K562 (cell line): ENCODE data around the gene CYP51A1. TPM values are rescaled to one million over a fixed set of nuclear protein-coding genes. Genes with fewer than 3 reads are reported as not detected.

Experiments used
- ATAC-seq: fragments of 200-7000 bp; cut with Tn5 transposase; 3 replicates; pipeline ENCODE4 v1.9.1; 2020; ENCODE audit warnings: moderate library complexity
- BruUV-seq: library from RNA; stranded (reverse); fragments of 400-500 nt; replicated peaks from 2 replicates; lab custom pipeline; 2021; lab: Mats Ljungman, UMichigan
- CTCF ChIA-PET: fragments of 300-600 bp; formaldehyde crosslinking; extraction: SDS; loops from one replicate; lab custom pipeline; 2021; ENCODE audit warnings: low intra/inter-chr PET ratio; lab: Yijun Ruan, JAX
- POLR2A ChIA-PET: fragments of 300-600, 350-650 bp; sonication (Branson Sonifier 250); formaldehyde crosslinking; extraction: SDS; loops from one replicate; lab custom pipeline; 2021; ENCODE audit warnings: antibody characterized with exemption, inconsistent platforms; lab: Yijun Ruan, JAX
- DNase-seq, 4 experiments: peaks; one replicate each; pipeline versions ENCODE4 v3.0.0 to v3.0.0-alpha.2; 2011 to 2018; ENCODE audit warnings: low spot score in 3 of 4, mixed read lengths in 3 of 4; ENCODE audit errors: extremely low read depth in 1 of 4
- FAIRE-seq: peaks from 2 replicates; lab custom pipeline; 2011; peaks lifted over from hg19 to GRCh38; lab: Jason Lieb, UNC
- H2AFZ ChIP-seq: 2 replicates; pipeline ENCODE4 v1.6.0; 2011; ENCODE audit warnings: low read depth, low read length, control low read depth, inconsistent platforms
- H3K27ac ChIP-seq: fragments of 200-600 bp; 3 replicates; pipeline ENCODE4 v1.8.0; 2011; ENCODE audit warnings: low read depth, mild to moderate bottlenecking, control low read depth, inconsistent platforms, low read length, moderate library complexity, mixed read lengths; ENCODE audit errors: extremely low read depth
- H3K27me3 ChIP-seq, 2 experiments: fragments of 300-600 bp in 1 of 2; 2 replicates in 1 of 2; 3 replicates in 1 of 2; pipeline versions ENCODE4 v1.6.0 to v1.8.0; 2011; ENCODE audit warnings: inconsistent platforms in 2 of 2, low read length in 2 of 2, mild to moderate bottlenecking in 1 of 2, mixed read lengths in 1 of 2, moderate library complexity in 1 of 2; ENCODE audit not compliant: control insufficient read depth in 2 of 2, insufficient read depth in 2 of 2
- H3K36me3 ChIP-seq: fragments of 300-600 bp; 3 replicates; pipeline ENCODE4 v1.8.0; 2011; ENCODE audit warnings: mild to moderate bottlenecking, low read length, inconsistent platforms; ENCODE audit not compliant: control insufficient read depth, insufficient read depth
- H3K4me1 ChIP-seq, 2 experiments: fragments of 200-600 bp in 1 of 2; replicated peaks in 1 of 2; 2 replicates in 1 of 2; 3 replicates in 1 of 2; pipeline versions ENCODE4 v1.5.1 to v1.8.0; 2011; ENCODE audit warnings: inconsistent platforms in 2 of 2, low read length in 2 of 2, mild to moderate bottlenecking in 1 of 2, mixed read lengths in 1 of 2, moderate library complexity in 1 of 2; ENCODE audit not compliant: control insufficient read depth in 2 of 2, insufficient read depth in 2 of 2
- H3K4me2 ChIP-seq: 2 replicates; pipeline ENCODE4 v1.6.1; 2011; ENCODE audit warnings: low read length, control low read depth, inconsistent platforms, mixed read lengths; ENCODE audit not compliant: insufficient read depth
- H3K4me3 ChIP-seq: fragments of 200-600 bp; sonication (generic), shearing (Covaris generic); 2 replicates; pipeline ENCODE4 v1.5.1; 2016; ENCODE audit warnings: control low read depth, inconsistent platforms
- H3K79me2 ChIP-seq: fragments of 200-600 bp; 3 replicates; pipeline ENCODE4 v1.8.0; 2011; ENCODE audit warnings: low read length, inconsistent platforms; ENCODE audit not compliant: control insufficient read depth, insufficient read depth
- H3K9ac ChIP-seq, 2 experiments: 2 replicates each; pipeline versions ENCODE4 v1.6.0 to v1.6.1; 2011; ENCODE audit warnings: low read depth in 2 of 2, low read length in 2 of 2, control low read depth in 1 of 2, inconsistent platforms in 1 of 2, mild to moderate bottlenecking in 1 of 2, mixed read lengths in 1 of 2; ENCODE audit not compliant: insufficient read depth in 1 of 2
- H3K9me1 ChIP-seq: one replicate; pipeline ENCODE4 v1.6.0; 2011; ENCODE audit warnings: inconsistent platforms, mild to moderate bottlenecking, low read length, moderate library complexity; ENCODE audit not compliant: control insufficient read depth, insufficient read depth
- H3K9me3 ChIP-seq: replicated peaks from 2 replicates; pipeline ENCODE4 v1.5.1; 2011; ENCODE audit warnings: low read depth, low read length, inconsistent platforms; ENCODE audit not compliant: control insufficient read depth, insufficient read depth
- H4K20me1 ChIP-seq: replicated peaks from 2 replicates; pipeline ENCODE4 v1.6.1; 2011; ENCODE audit warnings: low read length, inconsistent platforms, mixed read lengths; ENCODE audit not compliant: control insufficient read depth, insufficient read depth
- BRD4 ChIP-seq: fragments of 200-600 bp; sonication (generic); IDR thresholded peaks from 2 replicates; pipeline ENCODE4 v1.6.1; 2017; ENCODE audit warnings: inconsistent platforms
- FOXM1 ChIP-seq, 2 experiments: fragments of 450-650 bp in 1 of 2; sonication (generic) in 1 of 2; formaldehyde crosslinking in 1 of 2; IDR thresholded peaks; 2 replicates each; pipeline versions ENCODE4 v1.6.1 to v1.9.0; 2017 to 2022; ENCODE audit warnings: low read depth in 2 of 2, mild to moderate bottlenecking in 2 of 2, missing genetic modification reagents in 1 of 2, moderate library complexity in 1 of 2
- HDAC1 ChIP-seq, 2 experiments: fragments of 450-650 bp; IDR thresholded peaks; 2 replicates each; pipeline ENCODE4 v1.6.1; 2016 to 2017; ENCODE audit warnings: inconsistent platforms in 1 of 2, mild to moderate bottlenecking in 1 of 2, moderate library complexity in 1 of 2
- LCOR ChIP-seq: sonication (generic); formaldehyde crosslinking; IDR thresholded peaks from 2 replicates; pipeline ENCODE4 v1.8.0; 2022; ENCODE audit warnings: mild to moderate bottlenecking, missing genetic modification reagents
- NFRKB ChIP-seq: fragments of 450-650 bp; IDR thresholded peaks from 2 replicates; pipeline ENCODE4 v1.6.1; 2016; ENCODE audit warnings: low read depth
- PHF8 ChIP-seq: fragments of 200-600 bp; sonication (generic); IDR thresholded peaks from 2 replicates; pipeline ENCODE4 v1.6.1; 2012; ENCODE audit warnings: mixed run types, mild to moderate bottlenecking, inconsistent platforms, low read length, moderate library complexity, borderline replicate concordance
- RBM15 ChIP-seq: fragments of 200-400 bp; formaldehyde crosslinking; IDR thresholded peaks from 2 replicates; pipeline ENCODE4 v1.6.1; 2018; ENCODE audit warnings: mild to moderate bottlenecking, low read length, moderate library complexity; ENCODE audit not compliant: insufficient read depth
- U2AF1 ChIP-seq: fragments of 200-400 bp; formaldehyde crosslinking; optimal IDR thresholded peaks from 2 replicates; pipeline ENCODE3; 2017; ENCODE audit warnings: mild to moderate bottlenecking, low read depth, low read length, moderate library complexity
- ZNF324 ChIP-seq: fragments of 250-450 bp; sonication (Bioruptor Pico); IDR thresholded peaks from 2 replicates; pipeline ENCODE4 v1.4.0; 2020; ENCODE audit warnings: mild to moderate bottlenecking
- ZNF354B ChIP-seq: fragments of 250-450 bp; sonication (Bioruptor Pico); IDR thresholded peaks from 2 replicates; pipeline ENCODE4 v1.4.0; 2020
- ZSCAN32 ChIP-seq: fragments of 450-650 bp; formaldehyde crosslinking; IDR thresholded peaks from 2 replicates; pipeline ENCODE4 v1.4.0; 2020; ENCODE audit warnings: mild to moderate bottlenecking, moderate library complexity
- WGBS: fragments of 100-300 bp; shearing (Covaris generic); methylation state at CpG from one replicate; pipeline ENCODE4 v1.1.6; 2016; ENCODE audit warnings: low coverage, mixed read lengths; ENCODE audit not compliant: insufficient coverage; ENCODE audit errors: missing lambda C conversion rate; 5-methylcytosine and 5-hydroxymethylcytosine counted together
- in situ Hi-C: fragments of 300-500 bp; cut with MboI; formaldehyde crosslinking; loops from 4 replicates; pipeline ENCODE4 v1.15.0; 2018; ENCODE audit warnings: inconsistent platforms, mixed read lengths
- intact Hi-C: fragments of 100-400 bp; cut with micrococcal nuclease; formaldehyde crosslinking; loops from 2 replicates; pipeline ENCODE4 v1.14.2; 2022
- polyA plus RNA-seq, 8 experiments: library from polyadenylated mRNA; depleted of rRNA in 4 of 8; stranded (reverse) in 5 of 8; unstranded in 3 of 8; fragments of >200 nt; fragmentation: Nextera tagmentation in 2 of 8; fragmentation: Illumina TruSeq in 1 of 8; extraction: Ambion mirVana in 2 of 8; extraction: Trizol in 1 of 8; gene quantifications; 2 replicates each; pipeline versions ENCODE4 v1.2.1 to v1.2.3, GENCODE V29; 2011 to 2014; ENCODE audit warnings: inconsistent platforms in 1 of 8, missing spikeins in 1 of 8
- total RNA-seq, 7 experiments: library from RNA; depleted of rRNA in 6 of 7; stranded (reverse); fragments of >200 nt in 6 of 7; fragmentation: Illumina TruSeq in 2 of 7; extraction: Trizol in 2 of 7; gene quantifications; 2 replicates each; pipeline versions ENCODE4 v1.2.1 to v1.2.3, GENCODE V29; 2011 to 2021; ENCODE audit warnings: low replicate concordance in 1 of 7
- TF ChIP-seq, protein P1 (sequence below): fragments of 250-450 bp; sonication (Bioruptor Pico); IDR thresholded peaks from 2 replicates; pipeline ENCODE4 v1.9.0; 2021; ENCODE audit warnings: mild to moderate bottlenecking
- TF ChIP-seq, protein P2 (sequence below), 3 experiments: fragments of 200-800 bp in 1 of 3; sonication (Bioruptor generic) in 1 of 3; sonication (generic) in 1 of 3; formaldehyde crosslinking in 1 of 3; IDR thresholded peaks; 2 replicates each; pipeline versions ENCODE4 v1.6.1 to v1.8.0; 2016 to 2022; ENCODE audit warnings: mild to moderate bottlenecking in 2 of 3, missing compliant biosample characterization in 2 of 3, missing genetic modification characterization in 2 of 3, missing genetic modification reagents in 1 of 3
- TF ChIP-seq, protein P3 (sequence below), 2 experiments: fragments of 450-650 bp; IDR thresholded peaks; 2 replicates each; pipeline ENCODE4 v1.6.1; 2018; ENCODE audit warnings: mild to moderate bottlenecking in 2 of 2, low read depth in 1 of 2; ENCODE audit not compliant: partially characterized antibody in 2 of 2

The CYP51A1 gene
- total and polyA plus RNA-seq, 9 of the 15 experiments (the other 6 are each of a cell fraction or from before 2014, with no cell fraction given): 35.4 to 151 (median 80.3) TPM

DNA sequence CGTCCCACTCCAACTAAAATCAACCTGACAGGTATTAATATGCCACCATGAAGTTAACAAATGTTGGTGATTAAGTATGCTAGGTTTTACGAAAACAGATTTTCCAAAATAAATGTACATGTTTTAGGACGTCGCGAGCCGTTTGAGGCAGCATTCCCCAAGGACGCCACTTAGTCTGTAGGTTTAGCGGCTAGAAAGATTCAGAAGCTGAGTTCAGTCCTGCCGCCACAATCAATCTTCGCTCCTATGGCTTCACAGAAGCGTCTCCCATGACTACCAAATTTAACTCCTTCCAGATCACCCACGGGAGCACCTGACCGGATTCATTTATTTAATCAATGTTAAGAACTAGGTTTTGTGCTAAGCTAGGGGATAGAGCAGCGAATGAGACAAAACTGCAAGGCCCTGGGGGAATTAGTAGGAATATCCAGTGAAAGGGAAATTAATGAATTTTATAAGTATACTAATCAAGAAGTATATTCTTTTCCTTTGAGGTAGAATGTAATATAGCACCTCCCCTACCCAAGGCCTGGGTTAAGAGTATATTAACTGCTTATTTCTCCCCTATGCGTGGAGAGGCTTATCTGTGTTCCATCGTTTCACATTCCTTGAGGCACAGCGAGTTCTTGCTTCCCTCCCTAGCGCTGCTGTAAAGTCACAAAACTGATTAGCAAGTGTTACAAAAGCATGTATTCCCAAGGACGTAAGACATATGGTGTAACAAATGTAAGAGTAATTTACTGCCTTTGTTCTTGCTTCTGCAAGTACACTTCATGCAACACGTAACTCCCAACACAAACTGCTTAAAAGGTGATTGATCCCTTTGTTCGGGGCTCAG lies 994 bp upstream of the CYP51A1 start:
- DNase-seq (peak; percentile 37 to 60 (median 42)), ATAC-seq (peak; percentile 27), FAIRE-seq (peak; percentile 15)
- Histone ChIP-seq H4K20me1 (peaks cover 8% of the 10 kb centered on the region; the same call in 1 of the 2 replicates), H2AFZ (peak overlapping the region; percentile 100), H3K27me3 (no peaks in the 10 kb centered on the region), H3K79me2 (peaks cover 49% of the 10 kb centered on the region), H3K9me3 (no peaks in the 10 kb centered on the region), H3K36me3 (peaks cover 20% of the 10 kb centered on the region), H3K9me1 (no peaks in the 10 kb centered on the region), H3K4me1 (peaks cover 19 to 20% of the 10 kb centered on the region in 2 experiments; a peak in 3 of 5 replicates), H3K4me3 (peak overlapping the region; percentile 95), H3K4me2 (peak overlapping the region; percentile 98), H3K9ac (peak overlapping the region; percentile 91 to 96), H3K27ac (peak overlapping the region; percentile 99)
- intact Hi-C loops (loop anchor here (2.0 kb wide), 2 partner anchors 110 to 254 kb away; partner anchors contain the start of genes ANKIB1, KRIT1 and MTERF1), in situ Hi-C loops (loop anchor here (10.0 kb wide), 1 partner anchor 300 kb away; no protein-coding TSS in a partner anchor)
- POLR2A ChIA-PET: interaction anchor here (0.7 to 1.8 kb wide), 15 partner anchors 10 to 312 kb away, joined by 3 to 16 read pairs (median 4); partner anchors contain the start of genes ANKIB1, GATAD1 and KRIT1
- BruUV-seq: TSS peak; percentile 92
- 10% methylated on average over 21 of the region's 21 CpGs for WGBS
- CTCF ChIA-PET: no interaction called here
- TF ChIP-seq, protein P1, sequence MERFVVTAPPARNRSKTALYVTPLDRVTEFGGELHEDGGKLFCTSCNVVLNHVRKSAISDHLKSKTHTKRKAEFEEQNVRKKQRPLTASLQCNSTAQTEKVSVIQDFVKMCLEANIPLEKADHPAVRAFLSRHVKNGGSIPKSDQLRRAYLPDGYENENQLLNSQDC (CRISPR knock-in tag): no peak
- no peak; the same call in 1 of the 2 replicates for TF ChIP-seq BRD4
- TF ChIP-seq, protein P2, sequence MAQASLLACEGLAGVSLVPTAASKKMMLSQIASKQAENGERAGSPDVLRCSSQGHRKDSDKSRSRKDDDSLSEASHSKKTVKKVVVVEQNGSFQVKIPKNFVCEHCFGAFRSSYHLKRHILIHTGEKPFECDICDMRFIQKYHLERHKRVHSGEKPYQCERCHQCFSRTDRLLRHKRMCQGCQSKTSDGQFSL (CRISPR knock-in tag; IDR thresholded peaks at IDR 0.05): no peak
- TF ChIP-seq, protein P2 (tag; IDR thresholded peaks at IDR 0.05): no peak
- no peak for TF ChIP-seq LCOR (CRISPR knock-in tag)
- TF ChIP-seq, protein P3, sequence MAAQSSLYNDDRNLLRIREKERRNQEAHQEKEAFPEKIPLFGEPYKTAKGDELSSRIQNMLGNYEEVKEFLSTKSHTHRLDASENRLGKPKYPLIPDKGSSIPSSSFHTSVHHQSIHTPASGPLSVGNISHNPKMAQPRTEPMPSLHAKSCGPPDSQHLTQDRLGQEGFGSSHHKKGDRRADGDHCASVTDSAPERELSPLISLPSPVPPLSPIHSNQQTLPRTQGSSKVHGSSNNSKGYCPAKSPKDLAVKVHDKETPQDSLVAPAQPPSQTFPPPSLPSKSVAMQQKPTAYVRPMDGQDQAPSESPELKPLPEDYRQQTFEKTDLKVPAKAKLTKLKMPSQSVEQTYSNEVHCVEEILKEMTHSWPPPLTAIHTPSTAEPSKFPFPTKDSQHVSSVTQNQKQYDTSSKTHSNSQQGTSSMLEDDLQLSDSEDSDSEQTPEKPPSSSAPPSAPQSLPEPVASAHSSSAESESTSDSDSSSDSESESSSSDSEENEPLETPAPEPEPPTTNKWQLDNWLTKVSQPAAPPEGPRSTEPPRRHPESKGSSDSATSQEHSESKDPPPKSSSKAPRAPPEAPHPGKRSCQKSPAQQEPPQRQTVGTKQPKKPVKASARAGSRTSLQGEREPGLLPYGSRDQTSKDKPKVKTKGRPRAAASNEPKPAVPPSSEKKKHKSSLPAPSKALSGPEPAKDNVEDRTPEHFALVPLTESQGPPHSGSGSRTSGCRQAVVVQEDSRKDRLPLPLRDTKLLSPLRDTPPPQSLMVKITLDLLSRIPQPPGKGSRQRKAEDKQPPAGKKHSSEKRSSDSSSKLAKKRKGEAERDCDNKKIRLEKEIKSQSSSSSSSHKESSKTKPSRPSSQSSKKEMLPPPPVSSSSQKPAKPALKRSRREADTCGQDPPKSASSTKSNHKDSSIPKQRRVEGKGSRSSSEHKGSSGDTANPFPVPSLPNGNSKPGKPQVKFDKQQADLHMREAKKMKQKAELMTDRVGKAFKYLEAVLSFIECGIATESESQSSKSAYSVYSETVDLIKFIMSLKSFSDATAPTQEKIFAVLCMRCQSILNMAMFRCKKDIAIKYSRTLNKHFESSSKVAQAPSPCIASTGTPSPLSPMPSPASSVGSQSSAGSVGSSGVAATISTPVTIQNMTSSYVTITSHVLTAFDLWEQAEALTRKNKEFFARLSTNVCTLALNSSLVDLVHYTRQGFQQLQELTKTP (IDR thresholded peaks at IDR 0.05; ENCODE audit: low read depth in 1 of 2, partially characterized antibody in 2 of 2): no peak
- TF ChIP-seq FOXM1 (IDR thresholded peaks at IDR 0.05; ENCODE audit: low read depth): no peak
- no peak for TF ChIP-seq FOXM1 (CRISPR knock-in tag; IDR thresholded peaks at IDR 0.05; ENCODE audit: low read depth)
- TF ChIP-seq PHF8: no peak
- TF ChIP-seq HDAC1 (IDR thresholded peaks at IDR 0.05): peak in 1 of 2 experiments; percentile 17; a peak in 2 of 4 replicates
- 0 out of 2 replicates have a peak, but pooled peaks have one; percentile 12 for TF ChIP-seq ZNF324 (CRISPR knock-in tag)
- TF ChIP-seq ZSCAN32: no peak
- TF ChIP-seq U2AF1: no peak
- no peak for TF ChIP-seq RBM15
- 0 out of 2 replicates have a peak, but pooled peaks have one; percentile 12 for TF ChIP-seq ZNF354B (CRISPR knock-in tag)
- TF ChIP-seq NFRKB: no peak; the same call in 1 of the 2 replicates
